ENCODE results near the gene SLC25A24. TPM values are rescaled to one million over a fixed set of nuclear protein-coding genes. Genes with fewer than 3 reads are reported as not detected.
"Not testable (repeated sequence)": the region's sequence is repeated elsewhere in the genome, so short reads cannot be mapped to it uniquely, and the experiment has no call there.

The SLC25A24 gene
- total RNA-seq, 2 experiments from 2014 or later = 5.2 to 5.5 TPM

- intact Hi-C loops (cut with micrococcal nuclease); CTCF ChIA-PET; H3K9me3 Mint-ChIP-seq: not testable (repeated sequence)
These were observed 55.6 kb downstream of the SLC25A24 start for GRCh38 chr1:108144569-108144968.

DNA sequence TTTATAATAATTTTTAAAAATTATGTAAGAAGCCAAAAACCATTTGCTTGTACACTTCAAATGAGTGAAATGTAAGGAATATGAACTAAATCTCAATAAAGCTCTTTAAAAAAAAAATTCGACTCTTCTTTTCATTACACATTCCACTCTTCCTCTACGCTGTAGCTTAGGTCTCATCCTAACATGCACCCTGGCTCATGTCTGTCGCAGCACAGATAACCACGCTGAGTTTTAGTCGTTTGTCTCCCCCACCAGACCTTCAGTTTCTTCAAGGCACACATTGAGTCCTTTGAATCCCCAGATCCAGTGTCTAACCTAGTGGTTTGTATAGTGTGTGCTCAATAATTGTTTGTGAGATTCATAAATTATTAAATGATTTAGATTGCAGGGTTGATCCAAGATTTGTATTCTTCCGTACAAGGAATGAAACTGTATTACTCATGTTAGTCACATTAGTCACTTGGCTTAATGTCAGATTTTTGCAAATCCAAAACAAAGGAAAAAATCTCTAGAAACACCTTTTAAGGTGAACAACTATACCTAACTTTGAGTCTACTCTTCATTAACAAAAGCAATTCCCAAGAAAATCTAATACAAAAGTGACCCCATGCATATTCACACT lies 57.3 kb downstream of the SLC25A24 start:
- H3K4me3 Mint-ChIP-seq = no peak overlapping the region
- no peaks in the 10 kb centered on the region for H3K4me1 Mint-ChIP-seq (ENCODE audit: low read depth)
- CTCF ChIA-PET = no interaction called here
- intact Hi-C loops (cut with micrococcal nuclease) = no loop called here
- peaks cover 6% of the 10 kb centered on the region for H3K9me3 Mint-ChIP-seq
- no peak for DNase-seq
- no peak overlapping the region for H3K27ac Mint-ChIP-seq
- no peaks in the 10 kb centered on the region for H3K27me3 Mint-ChIP-seq (ENCODE audit: low read depth)
- peaks cover 30% of the 10 kb centered on the region for H3K36me3 Mint-ChIP-seq (ENCODE audit: low read depth)

More at GRCh38 chr1:108144569-108144968, 55.6 kb downstream of the SLC25A24 start:
- H3K36me3 Mint-ChIP-seq (ENCODE audit: low read depth) = peaks cover 34% of the 10 kb centered on the region
- not testable (repeated sequence) for H3K27ac Mint-ChIP-seq; H3K4me1 Mint-ChIP-seq (ENCODE audit: low read depth); DNase-seq; H3K4me3 Mint-ChIP-seq; H3K27me3 Mint-ChIP-seq (ENCODE audit: low read depth)

DNA sequence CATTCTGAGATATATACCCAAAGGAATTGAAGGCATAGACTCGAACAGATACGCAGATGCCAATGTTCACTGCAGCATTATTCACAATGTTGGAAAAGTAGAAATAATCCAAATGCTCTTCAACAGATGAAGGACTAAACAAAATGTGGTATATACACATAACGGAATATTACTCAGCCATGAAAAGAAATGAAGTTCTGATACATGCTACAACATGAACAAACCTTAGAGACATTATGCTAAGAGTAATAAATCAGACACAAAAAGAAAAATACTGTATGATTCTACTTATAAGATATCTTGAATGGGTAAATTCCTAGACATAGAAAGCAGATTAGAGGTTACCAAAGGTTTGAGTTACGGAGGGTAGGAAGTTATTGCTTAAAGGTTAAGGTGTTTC lies 57.9 kb downstream of the SLC25A24 start:
- peaks cover 6% of the 10 kb centered on the region for H3K9me3 Mint-ChIP-seq
- no peak for DNase-seq
- no peak overlapping the region for H3K4me3 Mint-ChIP-seq
- CTCF ChIA-PET = no interaction called here
- no peaks in the 10 kb centered on the region for H3K4me1 Mint-ChIP-seq (ENCODE audit: low read depth)
- intact Hi-C loops (cut with micrococcal nuclease) = no loop called here
- H3K36me3 Mint-ChIP-seq (ENCODE audit: low read depth) = peaks cover 29% of the 10 kb centered on the region
- no peaks in the 10 kb centered on the region for H3K27me3 Mint-ChIP-seq (ENCODE audit: low read depth)
- H3K27ac Mint-ChIP-seq = no peak overlapping the region

GRCh38 chr1:108141621-108142020 lies 58.5 kb downstream of the SLC25A24 start:
- H3K27ac Mint-ChIP-seq = no peak overlapping the region
- peaks cover 23% of the 10 kb centered on the region for H3K36me3 Mint-ChIP-seq (ENCODE audit: low read depth)
- no peaks in the 10 kb centered on the region for H3K4me1 Mint-ChIP-seq (ENCODE audit: low read depth)
- intact Hi-C loops (cut with micrococcal nuclease) = no loop called here
- H3K9me3 Mint-ChIP-seq = peaks cover 6% of the 10 kb centered on the region
- H3K4me3 Mint-ChIP-seq = no peak overlapping the region
- no peak for DNase-seq
- CTCF ChIA-PET = no interaction called here
- no peaks in the 10 kb centered on the region for H3K27me3 Mint-ChIP-seq (ENCODE audit: low read depth)

GRCh38 chr1:108140936-108141335 lies 59.2 kb downstream of the SLC25A24 start:
- intact Hi-C loops (cut with micrococcal nuclease) = no loop called here
- Mint-ChIP-seq H3K4me3 (no peak overlapping the region), H3K36me3 (ENCODE audit: low read depth) (peaks cover 18% of the 10 kb centered on the region), H3K9me3 (peaks cover 4% of the 10 kb centered on the region), H3K27me3 (ENCODE audit: low read depth) (no peaks in the 10 kb centered on the region), H3K4me1 (ENCODE audit: low read depth) (no peaks in the 10 kb centered on the region), H3K27ac (no peak overlapping the region)
- CTCF ChIA-PET = no interaction called here
- no peak for DNase-seq

DNA sequence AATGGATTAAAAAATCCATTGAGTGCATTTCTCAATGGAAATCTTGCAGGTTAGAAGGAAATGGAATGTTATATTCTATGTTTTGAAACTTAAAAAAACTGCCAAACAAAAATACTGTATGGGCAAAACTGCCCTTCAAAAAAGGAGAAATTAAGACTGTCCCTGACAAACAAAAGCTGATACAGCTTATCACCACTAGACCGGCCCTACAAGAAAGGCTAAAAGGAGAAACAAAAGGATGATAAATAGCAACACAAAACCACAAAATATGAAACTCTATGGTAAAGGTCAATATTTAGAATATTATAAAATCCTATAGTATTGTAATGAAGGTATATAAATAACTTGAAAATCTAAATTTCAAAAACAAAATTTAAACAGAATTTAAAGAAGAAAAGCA lies 60.0 kb downstream of the SLC25A24 start:
- no peak for DNase-seq
- H3K9me3 Mint-ChIP-seq = peaks cover 2% of the 10 kb centered on the region
- CTCF ChIA-PET = no interaction called here
- H3K4me3 Mint-ChIP-seq = no peak overlapping the region
- no peak overlapping the region for H3K27ac Mint-ChIP-seq
- H3K36me3 Mint-ChIP-seq (ENCODE audit: low read depth) = peaks cover 16% of the 10 kb centered on the region
- H3K27me3 Mint-ChIP-seq (ENCODE audit: low read depth) = no peaks in the 10 kb centered on the region
- intact Hi-C loops (cut with micrococcal nuclease) = no loop called here
- H3K4me1 Mint-ChIP-seq (ENCODE audit: low read depth) = no peaks in the 10 kb centered on the region

DNA sequence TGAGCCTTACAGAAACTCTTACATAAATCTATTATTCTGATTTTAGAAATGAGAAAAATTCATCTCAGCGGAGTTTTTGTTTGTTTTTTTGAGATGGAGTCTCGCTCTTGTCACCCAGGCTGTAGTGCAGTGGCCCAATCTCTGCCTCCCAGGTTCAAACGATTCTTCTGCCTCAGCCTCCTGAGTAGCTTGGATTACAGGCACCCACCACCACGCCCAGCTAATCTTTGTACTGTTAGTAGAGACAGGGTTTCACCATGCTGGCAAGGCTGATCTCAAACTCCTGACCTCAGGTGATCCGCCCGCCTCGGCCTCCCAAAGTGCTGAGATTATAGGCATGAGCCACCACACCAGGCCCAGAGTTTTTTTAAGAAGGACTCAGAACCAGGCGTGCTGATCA lies 60.6 kb downstream of the SLC25A24 start:
- intact Hi-C loops (cut with micrococcal nuclease); H3K9me3 Mint-ChIP-seq; H3K27me3 Mint-ChIP-seq (ENCODE audit: low read depth); H3K27ac Mint-ChIP-seq; H3K4me1 Mint-ChIP-seq (ENCODE audit: low read depth); H3K4me3 Mint-ChIP-seq; DNase-seq: not testable (repeated sequence)
- CTCF ChIA-PET = interaction anchor here (1.0 kb wide), 1 partner anchor 13 kb away, joined by 3 read pairs; no protein-coding TSS in a partner anchor
- peaks cover 16% of the 10 kb centered on the region for H3K36me3 Mint-ChIP-seq (ENCODE audit: low read depth)

- H3K4me1 Mint-ChIP-seq (ENCODE audit: low read depth); DNase-seq; H3K27me3 Mint-ChIP-seq (ENCODE audit: low read depth); H3K4me3 Mint-ChIP-seq; CTCF ChIA-PET; H3K9me3 Mint-ChIP-seq; intact Hi-C loops (cut with micrococcal nuclease); H3K27ac Mint-ChIP-seq: not testable (repeated sequence)
- peaks cover 15% of the 10 kb centered on the region for H3K36me3 Mint-ChIP-seq (ENCODE audit: low read depth)
These were observed 67.0 kb downstream of the SLC25A24 start for GRCh38 chr1:108133148-108133547.

- H3K4me1 Mint-ChIP-seq (ENCODE audit: low read depth); DNase-seq; H3K27me3 Mint-ChIP-seq (ENCODE audit: low read depth); CTCF ChIA-PET; intact Hi-C loops (cut with micrococcal nuclease); H3K27ac Mint-ChIP-seq; H3K4me3 Mint-ChIP-seq; H3K9me3 Mint-ChIP-seq: not testable (repeated sequence)
- peaks cover 13% of the 10 kb centered on the region for H3K36me3 Mint-ChIP-seq (ENCODE audit: low read depth)
These were observed 67.8 kb downstream of the SLC25A24 start for GRCh38 chr1:108132367-108132766.

DNA sequence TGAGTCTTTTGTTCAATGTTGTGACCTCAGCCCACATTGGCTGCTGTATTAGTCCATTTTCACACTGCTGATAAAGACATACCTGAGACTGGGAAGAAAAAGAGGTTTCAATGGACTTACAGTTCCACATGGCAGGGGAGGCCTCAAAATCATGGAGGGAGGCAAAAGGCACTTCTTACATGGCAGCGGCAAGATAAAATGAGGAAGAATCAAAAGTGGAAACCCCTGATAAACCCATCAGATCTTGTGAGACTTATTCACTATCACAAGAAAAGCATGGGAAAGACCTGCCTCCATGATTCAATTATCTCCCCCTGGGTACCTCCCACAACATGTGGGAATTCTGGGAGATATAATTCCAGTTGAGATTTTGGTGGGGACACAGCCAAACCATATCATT lies 68.9 kb downstream of the SLC25A24 start:
- H3K27ac Mint-ChIP-seq; H3K4me1 Mint-ChIP-seq (ENCODE audit: low read depth); H3K9me3 Mint-ChIP-seq; intact Hi-C loops (cut with micrococcal nuclease); DNase-seq; H3K4me3 Mint-ChIP-seq; H3K27me3 Mint-ChIP-seq (ENCODE audit: low read depth): not testable (repeated sequence)
- CTCF ChIA-PET = interaction anchor here (0.7 kb wide), 1 partner anchor 349 kb away, joined by 3 read pairs; no protein-coding TSS in a partner anchor
- H3K36me3 Mint-ChIP-seq (ENCODE audit: low read depth) = peaks cover 13% of the 10 kb centered on the region

DNA sequence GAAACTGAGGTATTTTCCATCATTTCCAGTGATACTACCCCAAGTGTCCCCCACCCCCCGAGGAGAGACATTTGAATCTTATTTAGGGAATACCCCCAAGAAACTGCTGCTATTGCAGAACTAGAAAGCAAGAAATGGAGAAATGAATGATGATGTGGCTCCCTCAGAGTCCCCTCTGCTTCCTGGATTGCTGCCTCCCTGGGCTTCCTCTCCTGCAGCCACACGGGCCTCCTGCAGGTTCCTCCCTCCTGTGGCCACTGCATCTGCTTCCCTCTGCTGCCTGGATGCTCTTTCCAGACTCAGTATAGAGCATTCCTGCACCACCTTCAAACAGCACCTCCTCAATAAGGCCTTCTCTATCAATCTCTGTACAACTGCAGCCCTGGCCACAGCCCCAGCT lies 69.3 kb downstream of the SLC25A24 start:
- Mint-ChIP-seq H3K9me3 (peaks cover 8% of the 10 kb centered on the region), H3K4me3 (no peak overlapping the region), H3K4me1 (ENCODE audit: low read depth) (no peaks in the 10 kb centered on the region), H3K27ac (no peak overlapping the region), H3K27me3 (ENCODE audit: low read depth) (no peaks in the 10 kb centered on the region), H3K36me3 (ENCODE audit: low read depth) (peaks cover 13% of the 10 kb centered on the region)
- no peak for DNase-seq
- CTCF ChIA-PET = interaction anchor here (1.1 to 8.3 kb wide), 2 partner anchors 81 to 348 kb away, joined by 4 to 255 read pairs; no protein-coding TSS in a partner anchor
- intact Hi-C loops (cut with micrococcal nuclease) = no loop called here

DNA sequence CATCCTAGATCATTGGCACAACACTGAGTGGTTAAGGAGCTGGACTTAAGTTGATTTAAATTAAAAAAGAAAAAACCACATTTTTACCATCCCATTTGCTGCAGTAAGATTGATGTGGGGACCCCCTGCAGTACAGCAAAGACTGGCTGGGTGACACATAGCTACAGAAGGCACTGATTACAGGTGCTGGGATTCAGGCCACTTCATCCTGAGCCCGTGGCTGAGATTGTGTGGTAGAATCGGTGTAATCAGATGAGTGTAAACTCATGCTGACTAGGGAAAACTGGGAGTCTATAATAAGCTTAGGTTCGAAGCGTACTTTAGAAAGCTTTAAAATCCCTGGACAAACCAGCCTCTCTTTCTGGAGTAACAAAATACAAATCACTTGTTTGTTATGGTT lies 70.1 kb downstream of the SLC25A24 start:
- no peaks in the 10 kb centered on the region for H3K27me3 Mint-ChIP-seq (ENCODE audit: low read depth)
- H3K36me3 Mint-ChIP-seq (ENCODE audit: low read depth) = peaks cover 11% of the 10 kb centered on the region
- CTCF ChIA-PET = interaction anchor here (0.6 to 8.3 kb wide), 4 partner anchors 12 to 347 kb away, joined by 3 to 255 read pairs (median 8); no protein-coding TSS in a partner anchor
- no peak for DNase-seq
- H3K27ac Mint-ChIP-seq = no peak overlapping the region
- no peak overlapping the region for H3K4me3 Mint-ChIP-seq
- intact Hi-C loops (cut with micrococcal nuclease) = loop anchor here (5.0 kb wide), 2 partner anchors 72 to 512 kb away; partner anchors contain the start of gene SLC25A24
- peaks cover 8% of the 10 kb centered on the region for H3K9me3 Mint-ChIP-seq
- H3K4me1 Mint-ChIP-seq (ENCODE audit: low read depth) = peaks cover 3% of the 10 kb centered on the region
